Endometrial microvascular endothelial cells (primary cell): ENCODE measurements around the gene SYT10. TPM values are rescaled to one million over a fixed set of nuclear protein-coding genes. Genes with fewer than 3 reads are reported as not detected.
"Not testable (repeated sequence)": the region's sequence is repeated elsewhere in the genome, so short reads cannot be mapped to it uniquely, and the experiment has no call there.

Experiments used
- in situ Hi-C: cut with HindIII; loops from 2 replicates; pipeline ENCODE4 v1.10.0; 2017; ENCODE audit warnings: low sequenced_read_pairs, low pct_unique_long_range_greater_than_20kb; ENCODE audit errors: inconsistent ontology term
- total RNA-seq: library from RNA; depleted of rRNA; stranded (reverse); fragments of >200 nt; gene quantifications from one replicate; pipeline ENCODE4 v1.2.3, GENCODE V29; 2015; ENCODE audit errors: inconsistent ontology term

The SYT10 gene
- total RNA-seq, 1 donor from 2014 or later = not detected

- in situ Hi-C loops = no loop called here
Measured at GRCh38 chr12:33383503-33383902, 56.1 kb downstream of the SYT10 start.

GRCh38 chr12:33376153-33376552 is 63.5 kb downstream of the SYT10 start:
- in situ Hi-C loops = no loop called here

- in situ Hi-C loops = no loop called here
Measured at GRCh38 chr12:33370318-33370717, 69.3 kb downstream of the SYT10 start.

- in situ Hi-C loops = no loop called here
Measured at GRCh38 chr12:33357181-33357580, 82.4 kb downstream of the SYT10 start.

- in situ Hi-C loops = no loop called here
Measured at GRCh38 chr12:33349791-33350190, 89.8 kb downstream of the SYT10 start.

GRCh38 chr12:33331961-33332398 is 107.6 kb downstream of the SYT10 start:
- in situ Hi-C loops = not testable (repeated sequence)

- in situ Hi-C loops = no loop called here
Measured at GRCh38 chr12:33330940-33331339, 108.7 kb downstream of the SYT10 start.
